Suppressor macrophage (primary cell): ENCODE measurements around the gene RGS17.
"Not testable (repeated sequence)": the region's sequence is repeated elsewhere in the genome, so short reads cannot be mapped to it uniquely, and the experiment has no call there.

Experiments used
- DNase-seq, 4 experiments: peaks; one replicate each; pipeline ENCODE4 v3.0.0-alpha.2; 2020 to 2022

The RGS17 gene

DNA sequence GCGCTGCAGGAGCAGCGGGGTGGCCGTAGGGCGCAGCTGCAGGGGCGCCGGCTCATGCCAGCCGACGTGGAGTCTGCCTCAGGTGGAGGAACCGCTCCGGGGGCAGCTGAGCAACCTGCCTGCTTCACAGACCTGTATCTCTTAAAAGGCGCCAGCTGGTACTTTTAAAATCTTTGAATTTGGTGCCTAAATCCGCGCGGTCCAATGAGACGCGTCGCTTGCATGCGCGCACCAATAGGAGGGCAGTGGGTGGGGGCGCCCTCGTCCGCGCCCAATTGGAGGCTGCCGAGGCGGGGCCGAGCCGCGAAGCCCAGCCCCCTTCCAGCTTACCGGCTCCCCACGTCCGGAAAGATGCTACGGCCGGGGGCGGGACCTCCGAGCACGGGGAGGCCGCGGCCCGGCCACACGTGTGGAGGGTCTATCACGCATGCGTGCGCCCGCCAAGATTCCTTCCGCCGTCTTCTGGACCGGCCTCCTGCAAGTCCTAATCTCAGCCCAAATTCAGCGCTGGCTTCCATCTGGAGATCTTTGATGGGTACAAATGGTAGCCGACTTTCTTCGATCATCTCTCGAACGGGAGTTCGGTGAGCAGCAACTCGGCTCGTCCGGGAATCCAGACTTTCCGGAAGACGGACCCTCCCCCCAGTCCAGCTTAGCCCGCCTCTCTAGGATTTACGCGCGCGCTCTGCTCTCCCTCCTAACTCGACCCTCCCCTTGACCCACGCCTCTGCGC, 148.0 kb downstream of the RGS17 start, which contains the start of gene FBXO5:
Gene FBXO5, minus strand, starts transcription at position 138 of the 733 bp plus-strand sequence. Its CDS starts 82 bp downstream, at position 56.
- peak; percentile 98 to 100 (median 99) for DNase-seq

DNA sequence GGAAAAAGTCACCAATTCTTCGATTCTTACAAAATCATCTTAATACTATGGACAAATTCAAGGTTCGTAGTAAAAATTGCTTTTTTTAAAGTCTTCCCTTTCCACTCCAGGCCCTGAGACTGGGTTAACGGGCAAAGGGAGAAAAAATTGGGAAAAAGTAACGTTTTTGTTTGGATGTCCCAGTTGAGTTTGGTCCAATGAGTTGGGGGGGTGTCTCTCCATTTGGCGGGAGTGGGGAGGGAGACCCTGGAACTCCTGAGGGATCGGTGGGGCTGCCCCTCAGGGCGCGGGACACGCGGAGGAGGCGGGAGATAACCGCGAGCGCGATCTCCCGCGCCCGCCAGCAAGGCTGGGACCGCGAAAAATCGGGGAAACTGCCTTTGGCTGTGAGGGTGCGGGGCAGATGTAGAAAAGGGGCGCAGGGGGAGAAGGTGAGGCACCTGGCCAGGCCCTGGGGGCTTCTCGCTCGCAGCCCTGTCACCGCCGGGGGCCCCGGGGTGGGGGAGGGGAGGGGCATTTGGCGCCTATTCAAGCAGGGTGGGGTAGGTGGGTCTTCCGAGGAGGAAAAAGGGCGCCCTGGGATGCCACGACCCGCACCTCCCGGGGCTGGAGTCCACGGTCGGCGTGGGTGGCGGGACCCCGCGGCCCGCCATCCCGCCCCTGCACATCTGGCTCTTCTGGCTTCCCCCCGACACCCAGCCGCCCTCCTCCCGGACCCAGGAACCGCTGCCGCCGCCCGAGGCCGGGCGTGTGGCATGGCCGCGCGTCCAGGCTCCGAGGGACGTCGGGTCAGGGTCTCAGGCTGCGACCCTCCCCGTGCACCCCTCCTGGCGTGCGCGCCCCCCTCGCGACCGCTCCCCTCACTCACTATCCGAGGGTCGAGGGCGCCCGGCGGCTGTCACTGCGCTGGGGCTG, 148.8 kb downstream of the RGS17 start:
- peak in 1 of 4 experiments; percentile 11 for DNase-seq

GRCh38 chr6:152981219-152981618, 149.9 kb downstream of the RGS17 start:
- DNase-seq: no peak

GRCh38 chr6:152980656-152981055, 150.4 kb downstream of the RGS17 start:
- no peak for DNase-seq

- no peak for DNase-seq
Observed at GRCh38 chr6:152979116-152979515, 152.0 kb downstream of the RGS17 start.

GRCh38 chr6:152978058-152978457, 153.0 kb downstream of the RGS17 start:
- no peak for DNase-seq

- no peak for DNase-seq
Observed at GRCh38 chr6:152977556-152977955, 153.5 kb downstream of the RGS17 start.

DNA sequence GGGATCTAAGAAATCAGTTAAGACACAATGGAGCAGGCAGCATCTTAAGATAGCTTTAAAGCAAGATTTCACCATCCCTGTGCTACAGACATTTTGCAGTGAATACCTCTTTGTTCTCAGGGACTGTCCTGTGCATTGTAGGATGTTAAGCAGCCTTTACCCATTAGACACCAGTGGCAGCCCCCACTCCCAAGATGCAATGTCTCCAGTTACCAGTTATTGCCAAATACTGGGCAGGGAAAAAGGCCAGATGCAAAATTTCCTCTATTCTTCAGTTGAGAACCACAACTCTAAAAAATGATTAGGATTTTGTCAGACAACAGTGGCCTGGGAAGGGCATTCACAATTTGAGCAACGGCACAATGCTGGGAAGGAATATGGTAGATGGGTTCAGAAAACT, 154.3 kb downstream of the RGS17 start:
- DNase-seq: no peak

GRCh38 chr6:152975204-152975915, 155.7 kb downstream of the RGS17 start:
- peak; percentile 58 to 77 (median 68) for DNase-seq

DNA sequence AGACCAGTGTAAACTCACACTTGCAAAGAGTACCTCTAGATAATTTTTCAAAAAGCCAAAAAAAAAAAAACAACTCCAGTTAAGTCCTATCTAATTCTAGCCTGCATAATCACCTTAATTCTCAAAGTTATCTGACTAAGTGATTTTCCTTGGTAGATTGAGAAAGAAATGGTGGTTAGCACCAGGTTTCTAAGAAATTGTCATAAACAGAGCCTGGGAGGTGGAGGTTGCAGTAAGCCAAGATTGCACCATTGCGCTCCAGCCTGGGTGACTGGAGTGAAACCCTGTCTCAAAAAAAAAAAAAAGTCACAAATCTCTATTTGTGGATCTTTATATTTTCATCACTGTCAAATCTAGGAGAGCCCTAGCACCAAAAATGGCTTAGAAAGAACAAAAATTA, 157.2 kb downstream of the RGS17 start:
- DNase-seq: no peak

DNA sequence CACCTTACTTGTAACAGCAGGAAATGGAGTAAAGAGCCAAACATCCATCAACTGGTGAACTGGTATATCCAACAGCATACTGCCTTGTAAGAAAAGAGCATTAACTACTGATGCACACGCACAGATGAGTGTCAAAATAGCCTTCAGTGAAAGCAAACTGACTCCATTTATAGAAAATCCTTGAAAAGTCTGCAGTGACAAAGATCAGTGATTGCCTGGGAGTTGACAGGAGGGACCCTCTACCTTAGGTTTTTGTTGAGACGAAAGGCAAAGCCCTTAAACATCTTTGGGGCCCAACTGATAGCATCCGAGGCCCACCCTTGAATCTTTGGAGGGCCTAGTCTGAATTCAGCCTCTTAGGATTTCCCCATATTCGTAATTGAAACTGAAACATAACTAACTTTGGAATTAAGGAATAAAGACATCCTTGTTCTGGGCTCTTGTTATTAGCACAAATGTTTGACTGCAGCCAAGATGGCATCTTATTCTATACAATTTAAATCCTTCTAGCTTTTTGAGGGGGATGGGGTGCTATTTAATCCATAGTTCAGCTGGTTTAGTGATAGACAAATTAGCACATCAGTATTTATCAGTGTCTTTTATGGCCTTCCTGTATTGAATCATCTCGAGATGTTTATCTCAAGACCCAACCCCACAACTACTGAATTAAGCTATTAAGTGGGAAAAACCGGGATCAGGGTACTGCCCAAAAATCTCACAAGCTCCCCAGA, 161.2 kb downstream of the RGS17 start:
- DNase-seq: no peak

- DNase-seq: not testable (repeated sequence)
Observed at GRCh38 chr6:152966168-152966894, 164.8 kb downstream of the RGS17 start.

DNA sequence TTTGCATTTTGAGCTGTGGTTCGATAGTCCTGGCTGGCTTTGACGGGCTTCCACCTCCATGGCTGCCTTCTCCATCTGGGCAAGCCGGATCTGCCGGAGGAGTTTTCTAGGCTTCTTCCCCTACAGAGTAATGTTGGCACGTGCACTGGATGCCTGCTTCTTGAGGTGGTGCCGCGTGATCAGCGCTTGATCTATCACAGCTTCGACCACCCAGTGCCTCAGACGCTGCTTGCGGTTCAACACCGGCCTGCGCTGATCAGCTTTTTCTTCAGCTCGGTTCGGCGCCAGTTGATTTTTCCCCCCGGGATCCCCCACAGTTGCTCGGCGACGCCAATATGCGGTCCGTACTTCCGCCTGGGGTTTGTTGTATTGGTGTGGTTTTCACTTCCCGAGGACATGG, 171.7 kb downstream of the RGS17 start:
- DNase-seq: no peak

DNA sequence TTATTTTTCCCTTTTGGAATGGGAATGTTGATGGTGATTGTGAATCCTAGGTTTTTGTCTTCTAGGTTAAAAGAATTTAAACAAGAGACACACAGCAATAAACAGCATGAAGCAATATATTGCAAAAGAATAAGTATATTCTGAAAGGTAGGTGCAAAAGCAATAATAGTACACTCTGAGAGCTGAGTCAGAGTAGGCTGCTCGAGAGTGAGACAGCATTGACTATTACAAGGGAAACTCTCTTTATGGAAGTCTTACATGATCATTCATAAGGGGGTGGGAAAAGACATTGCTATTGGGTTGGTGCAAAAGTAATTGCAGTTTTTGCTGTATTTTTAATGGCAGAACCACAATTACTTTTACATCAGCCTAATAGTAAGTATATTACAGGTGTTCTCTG, 173.3 kb downstream of the RGS17 start:
- no peak for DNase-seq
